Measurements from ENCODE around the gene SMARCD3. TPM values are rescaled to one million over a fixed set of nuclear protein-coding genes. Genes with fewer than 3 reads are reported as not detected.
A peak's percentile ranks its signal among the peaks of the same experiment; 100 is the strongest.

SMARCD3 gene
- total and polyA plus RNA-seq, 2 of the 8 experiments (the other 6 are each of a cell fraction or from before 2014, with no cell fraction given): 3.0 to 5.6 TPM

GRCh38 chr7:151208253-151208862 is 40.1 kb downstream of the SMARCD3 start:
- no peak overlapping the region for H2BK15ac ChIP-seq (ENCODE audit: low read length)
- no peak overlapping the region for H2BK20ac ChIP-seq (ENCODE audit: low read length)
- no peak overlapping the region for H2AK5ac ChIP-seq (ENCODE audit: low read depth, low read length)
- ChIA-PET CTCF (ENCODE audit: partially characterized antibody) (interaction anchor here (0.9 to 3.1 kb wide), 7 partner anchors 8 to 70 kb away, joined by 3 to 13 read pairs (median 4); no protein-coding TSS in a partner anchor), POLR2A (ENCODE audit: partially characterized antibody) (interaction anchor here (0.7 to 3.8 kb wide), 2 partner anchors 12 to 168 kb away, joined by 3 to 9 read pairs; no protein-coding TSS in a partner anchor)
- peak overlapping the region; percentile 57; the same call in 1 of the 2 replicates for H4K8ac ChIP-seq (ENCODE audit: extremely low read depth, insufficient read depth, low read length)
- no peak overlapping the region for H2BK12ac ChIP-seq (ENCODE audit: low read depth, low read length)
- H3K27me3 ChIP-seq (replicated peaks in 1 of 4; ENCODE audit: control insufficient read depth in 3 of 4, extremely low read depth in 1 of 4, insufficient read depth in 3 of 4, low read length in 3 of 4): peaks cover 0 to 3% (median 0%) of the 10 kb centered on the region in 4 experiments; a peak in 2 of 7 replicates
- H4K91ac ChIP-seq (replicated peaks; ENCODE audit: insufficient read length, low read length): no peak overlapping the region
- H3K9ac ChIP-seq (replicated peaks in 1 of 4; ENCODE audit: extremely low read depth in 1 of 4, low read depth in 3 of 4, low read length in 3 of 4): no peak overlapping the region
- no peaks in the 10 kb centered on the region for H3K9me3 ChIP-seq (ENCODE audit: insufficient read depth in 2 of 2, low read depth in 1 of 2, low read length in 1 of 2)
- no peak overlapping the region for H2BK5ac ChIP-seq (ENCODE audit: low read depth, low read length)
- H3K18ac ChIP-seq (ENCODE audit: extremely low read depth, low read length): no peak overlapping the region
- H3K79me1 ChIP-seq (ENCODE audit: low read depth, low read length): no peaks in the 10 kb centered on the region
- no peak overlapping the region for H3K56ac ChIP-seq (replicated peaks; ENCODE audit: insufficient read length, low read depth, low read length)
- H2AFZ ChIP-seq (ENCODE audit: low read length): no peak overlapping the region
- H3K4me1 ChIP-seq (replicated peaks in 1 of 4; ENCODE audit: control insufficient read depth in 3 of 4, insufficient read depth in 4 of 4, low read length in 3 of 4): peaks cover 0 to 6% (median 3%) of the 10 kb centered on the region in 4 experiments; a peak in 4 of 7 replicates
- H3K14ac ChIP-seq (ENCODE audit: insufficient read length): no peak overlapping the region
- H2BK120ac ChIP-seq (replicated peaks; ENCODE audit: low read depth, low read length): no peak overlapping the region
- 82% methylated on average over 9 of the region's 9 CpGs; no CpG with 5 or more reads in 1 of the 2 experiments for WGBS, 2 experiments (ENCODE audit: extremely low coverage in 1 of 2, insufficient coverage in 1 of 2, insufficient read length in 1 of 2, insufficient replicate concordance in 2 of 2, low coverage in 1 of 2, low lambda C conversion rate in 2 of 2, missing lambda C conversion rate in 1 of 2)
- no peak overlapping the region for H3K4me3 ChIP-seq (ENCODE audit: extremely low read depth in 1 of 4, insufficient read depth in 2 of 4, low read depth in 3 of 4, low read length in 4 of 4)
- H3K4ac ChIP-seq (replicated peaks; ENCODE audit: insufficient read length, low read depth, low read length): no peak overlapping the region
- H4K5ac ChIP-seq (ENCODE audit: insufficient read length, low read depth, low read length): no peak overlapping the region
- H4K20me1 ChIP-seq (replicated peaks in 1 of 2; ENCODE audit: control insufficient read depth in 1 of 2, insufficient read depth in 2 of 2, low read length in 2 of 2): peaks cover 5% of the 10 kb centered on the region in 2 experiments
- no peaks in the 10 kb centered on the region for H3K23me2 ChIP-seq (ENCODE audit: low read depth, low read length)
- H3K27ac ChIP-seq (ENCODE audit: low read depth, low read length): no peak overlapping the region
- no peak overlapping the region for H3K23ac ChIP-seq (ENCODE audit: insufficient read length)
- no peak for DNase-seq (ENCODE audit: low read depth in 1 of 2, low spot score in 2 of 2)
- TF ChIP-seq SIRT6 (IDR thresholded peaks at IDR 0.05; ENCODE audit: low read length): no peak
- TF ChIP-seq JUN (IDR thresholded peaks at IDR 0.05; ENCODE audit: low read depth, low read length): no peak
- TF ChIP-seq CHD2 (IDR thresholded peaks at IDR 0.05; ENCODE audit: low read length): no peak
- TF ChIP-seq, protein P1, sequence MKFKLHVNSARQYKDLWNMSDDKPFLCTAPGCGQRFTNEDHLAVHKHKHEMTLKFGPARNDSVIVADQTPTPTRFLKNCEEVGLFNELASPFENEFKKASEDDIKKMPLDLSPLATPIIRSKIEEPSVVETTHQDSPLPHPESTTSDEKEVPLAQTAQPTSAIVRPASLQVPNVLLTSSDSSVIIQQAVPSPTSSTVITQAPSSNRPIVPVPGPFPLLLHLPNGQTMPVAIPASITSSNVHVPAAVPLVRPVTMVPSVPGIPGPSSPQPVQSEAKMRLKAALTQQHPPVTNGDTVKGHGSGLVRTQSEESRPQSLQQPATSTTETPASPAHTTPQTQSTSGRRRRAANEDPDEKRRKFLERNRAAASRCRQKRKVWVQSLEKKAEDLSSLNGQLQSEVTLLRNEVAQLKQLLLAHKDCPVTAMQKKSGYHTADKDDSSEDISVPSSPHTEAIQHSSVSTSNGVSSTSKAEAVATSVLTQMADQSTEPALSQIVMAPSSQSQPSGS (IDR thresholded peaks at IDR 0.05; ENCODE audit: low read length): no peak
- TF ChIP-seq KDM5A (IDR thresholded peaks at IDR 0.05; ENCODE audit: low read length): no peak
- FAIRE-seq: no peak
- peaks cover 3 to 12% (median 4%) of the 10 kb centered on the region in 4 experiments; a peak in 4 of 8 replicates for H3K36me3 ChIP-seq (ENCODE audit: control insufficient read depth in 2 of 4, insufficient read depth in 4 of 4, low read length in 3 of 4)
- H3K79me2 ChIP-seq (ENCODE audit: control insufficient read depth in 1 of 2, insufficient read depth in 2 of 2, low read length in 2 of 2): no peaks in the 10 kb centered on the region
- H3K4me2 ChIP-seq (ENCODE audit: insufficient read depth in 1 of 2, low read depth in 2 of 2, low read length in 2 of 2): no peak overlapping the region

All from H1 (cell line).